Smooth muscle cell (in vitro differentiated cells): ENCODE measurements around the gene SIPA1. TPM values are rescaled to one million over a fixed set of nuclear protein-coding genes. Genes with fewer than 3 reads are reported as not detected.

Experiments used
- DNase-seq: peaks from one replicate; lab custom pipeline; 2025; ENCODE audit not compliant: unreplicated experiment; lab: John Stamatoyannopoulos, UW
- H2AFZ ChIP-seq: fragments of 200-600 bp; sonication (generic); 2 replicates; pipeline ENCODE4 v1.6.0; 2016; ENCODE audit warnings: antibody characterized with exemption, low read depth, mild to moderate bottlenecking
- H3F3A ChIP-seq: fragments of 200-600 bp; sonication (generic); 2 replicates; pipeline ENCODE4 v1.6.0; 2017; ENCODE audit warnings: antibody characterized with exemption, low read depth
- H3K27ac ChIP-seq: fragments of 200-600 bp; sonication (generic); 2 replicates; pipeline ENCODE4 v1.5.1; 2016; ENCODE audit warnings: low read depth, mild to moderate bottlenecking
- H3K27me3 ChIP-seq: fragments of 200-600 bp; sonication (generic); 2 replicates; pipeline ENCODE4 v1.6.1; 2016; ENCODE audit warnings: low read depth, mild to moderate bottlenecking
- H3K36me3 ChIP-seq: fragments of 200-600 bp; sonication (generic); 2 replicates; pipeline ENCODE4 v1.5.1; 2016; ENCODE audit warnings: low read depth
- H3K4me1 ChIP-seq: fragments of 200-600 bp; sonication (generic); 2 replicates; pipeline ENCODE4 v1.5.1; 2016; ENCODE audit warnings: low read depth
- H3K4me2 ChIP-seq: fragments of 200-600 bp; sonication (generic); 2 replicates; pipeline ENCODE4 v1.6.0; 2016; ENCODE audit warnings: mild to moderate bottlenecking
- H3K4me3 ChIP-seq: fragments of 200-600 bp; sonication (generic); 2 replicates; pipeline ENCODE4 v1.5.1; 2016; ENCODE audit warnings: mild to moderate bottlenecking
- H3K79me2 ChIP-seq: fragments of 200-600 bp; sonication (generic); 2 replicates; pipeline ENCODE4 v1.6.0; 2016; ENCODE audit warnings: low read depth, mild to moderate bottlenecking
- H3K9ac ChIP-seq: fragments of 200-600 bp; sonication (generic); 2 replicates; pipeline ENCODE4 v1.6.0; 2016; ENCODE audit warnings: low read depth
- H3K9me3 ChIP-seq: fragments of 200-600 bp; sonication (generic); replicated peaks from 2 replicates; pipeline ENCODE4 v1.5.1; 2016; ENCODE audit warnings: low read depth
- H4K20me1 ChIP-seq: fragments of 200-600 bp; sonication (generic); 2 replicates; pipeline ENCODE4 v1.6.0; 2016; ENCODE audit warnings: low read depth
- CTCF ChIP-seq: fragments of 200-600 bp; sonication (generic); IDR thresholded peaks from 2 replicates; pipeline ENCODE4 v1.5.1; 2017; ENCODE audit warnings: borderline replicate concordance, mild to moderate bottlenecking, antibody characterized with exemption; ENCODE audit not compliant: insufficient read depth, poor library complexity, severe bottlenecking
- WGBS: methylation state at CpG from one replicate; pipeline ENCODE4 v1.1.7; 2016; ENCODE audit warnings: low lambda C conversion rate; 5-methylcytosine and 5-hydroxymethylcytosine counted together
- microRNA-seq: library from miRNA; unstranded; fragments of <30 nt; microRNA quantifications from one replicate; pipeline ENCODE4, GENCODE V29; 2016; ENCODE audit warnings: borderline number of aligned reads
- polyA plus RNA-seq: library from polyadenylated mRNA; unstranded; fragments of >200 nt; fragmentation: Nextera tagmentation; extraction: Ambion mirVana; gene quantifications from 2 replicates; pipeline ENCODE4 v1.2.1, GENCODE V29; 2016
- small RNA-seq: library from RNA; depleted of rRNA; stranded (forward); fragments of <200 nt; gene quantifications from one replicate; pipeline ENCODE3, GENCODE V24; 2014
- total RNA-seq: library from RNA; depleted of rRNA; stranded (reverse); fragments of >200 nt; gene quantifications from 2 replicates; pipeline ENCODE4 v1.2.3, GENCODE V29; 2014

The SIPA1 gene
- total and polyA plus RNA-seq, 2 experiments from 2014 or later: 9.8 to 67.6 TPM

DNA sequence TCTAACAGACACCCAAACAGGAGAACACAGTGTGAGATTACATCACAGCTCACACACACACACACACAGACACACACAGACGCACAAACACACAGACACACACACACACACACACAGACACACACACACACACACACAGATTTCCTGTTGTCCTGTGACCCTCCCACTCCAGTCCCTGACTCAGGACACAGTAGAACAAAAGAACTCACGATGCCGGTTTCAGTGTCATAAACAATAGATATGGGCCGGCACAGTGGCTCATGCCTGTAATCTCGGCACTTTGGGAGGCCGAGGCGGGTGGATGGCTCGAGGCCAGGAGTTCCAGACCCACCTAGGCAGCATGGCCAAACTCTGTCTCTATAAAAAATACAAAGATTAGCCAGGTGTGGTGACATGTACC is 60.3 kb downstream of the SIPA1 start:
- Histone ChIP-seq H2AFZ (no peak overlapping the region), H3K4me1 (no peaks in the 10 kb centered on the region), H3F3A (no peaks in the 10 kb centered on the region), H3K27me3 (peaks cover 3% of the 10 kb centered on the region), H3K9me3 (no peaks in the 10 kb centered on the region), H3K27ac (no peak overlapping the region), H3K79me2 (no peaks in the 10 kb centered on the region), H3K36me3 (no peaks in the 10 kb centered on the region), H3K4me2 (no peak overlapping the region), H3K9ac (no peak overlapping the region), H4K20me1 (no peaks in the 10 kb centered on the region), H3K4me3 (no peak overlapping the region)
- DNase-seq: no peak
- WGBS: 73% methylated on average over 8 of the region's 8 CpGs
- TF ChIP-seq CTCF: no peak

DNA sequence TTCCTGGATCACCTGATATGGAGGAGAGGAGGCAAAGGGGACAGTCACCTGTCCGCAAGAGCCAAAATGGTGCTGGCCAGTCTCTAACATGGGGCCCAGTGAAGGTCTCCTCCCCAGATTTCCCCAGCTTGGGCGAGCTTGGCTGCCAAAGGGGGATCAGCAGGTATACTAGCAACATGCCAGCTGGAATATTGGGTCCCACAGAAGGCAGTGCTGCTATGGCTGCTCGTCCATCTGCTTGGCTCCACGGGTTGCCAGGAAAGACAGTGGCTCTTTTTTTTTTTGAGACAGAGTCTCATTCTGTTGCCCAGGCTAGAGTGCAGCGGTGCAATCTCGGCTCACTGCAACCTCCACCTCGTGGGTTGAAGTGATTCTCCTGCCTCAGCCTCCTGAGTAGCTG is 61.4 kb downstream of the SIPA1 start:
- H3K4me2 ChIP-seq: no peak overlapping the region
- no peaks in the 10 kb centered on the region for H3K4me1 ChIP-seq
- no peaks in the 10 kb centered on the region for H3K79me2 ChIP-seq
- H3F3A ChIP-seq: no peaks in the 10 kb centered on the region
- no peaks in the 10 kb centered on the region for H3K9me3 ChIP-seq
- H3K4me3 ChIP-seq: no peak overlapping the region
- H3K9ac ChIP-seq: no peak overlapping the region
- peaks cover 3% of the 10 kb centered on the region for H3K27me3 ChIP-seq
- 80% methylated on average over 7 of the region's 7 CpGs for WGBS
- no peak for TF ChIP-seq CTCF
- H3K36me3 ChIP-seq: no peaks in the 10 kb centered on the region
- H2AFZ ChIP-seq: no peak overlapping the region
- no peaks in the 10 kb centered on the region for H4K20me1 ChIP-seq
- H3K27ac ChIP-seq: no peak overlapping the region
- DNase-seq: no peak

GRCh38 chr11:65700399-65700798 is 62.5 kb downstream of the SIPA1 start:
- no peak for DNase-seq
- no peak for TF ChIP-seq CTCF
- Histone ChIP-seq H3K9me3 (no peaks in the 10 kb centered on the region), H3K27ac (no peak overlapping the region), H3K4me2 (no peak overlapping the region), H3K79me2 (no peaks in the 10 kb centered on the region), H3K36me3 (no peaks in the 10 kb centered on the region), H3K4me1 (no peaks in the 10 kb centered on the region), H3K27me3 (peaks cover 3% of the 10 kb centered on the region), H3K4me3 (no peak overlapping the region), H3K9ac (no peak overlapping the region), H3F3A (no peaks in the 10 kb centered on the region), H4K20me1 (no peaks in the 10 kb centered on the region), H2AFZ (no peak overlapping the region)
- 80% methylated on average over 3 of the region's 3 CpGs for WGBS

Small RNA genes within 50 kb of the gene (microRNA-seq; reads per million reads assigned to microRNA genes)
- gene MIR4489: not detected
- not detected for gene MIR4690

Small RNA genes within 50 kb of the gene (small RNA-seq; reads per million reads assigned to genes)
- gene MIR4489 (not detected), gene MIR4690 (not detected), gene RN7SL309P (not detected)

Other genes with a start within 250 kb of the SIPA1 start
- gene NEAT1, start 215.3 kb upstream of the SIPA1 start, total RNA-seq: 142 and 155 TPM in 2 replicates
- gene NEAT1, start 215.3 kb upstream of the SIPA1 start, polyA plus RNA-seq: 14.9 and 84.6 TPM in 2 replicates
- 7,019 and 7,386 TPM in 2 replicates for gene MALAT1, start 139.1 kb upstream of the SIPA1 start, total RNA-seq
- 6,158 and 16,096 TPM in 2 replicates for gene MALAT1, start 139.1 kb upstream of the SIPA1 start, polyA plus RNA-seq
- 66.6 and 90.8 TPM in 2 replicates for gene SCYL1, start 113.0 kb upstream of the SIPA1 start, total RNA-seq
- gene SCYL1, start 113.0 kb upstream of the SIPA1 start, polyA plus RNA-seq: 108 and 123 TPM in 2 replicates
- 33.6 TPM in 2 replicates for gene LTBP3, start 79.7 kb upstream of the SIPA1 start, total RNA-seq
- 46.4 and 53.9 TPM in 2 replicates for gene LTBP3, start 79.7 kb upstream of the SIPA1 start, polyA plus RNA-seq
- gene ZNRD2, start 67.6 kb upstream of the SIPA1 start, total RNA-seq: 45.9 and 55.5 TPM in 2 replicates
- gene ZNRD2, start 67.6 kb upstream of the SIPA1 start, polyA plus RNA-seq: 105 and 108 TPM in 2 replicates
- gene FAM89B, start 65.6 kb upstream of the SIPA1 start, total RNA-seq: 51.4 and 63.9 TPM in 2 replicates
- 174 TPM in 2 replicates for gene FAM89B, start 65.6 kb upstream of the SIPA1 start, polyA plus RNA-seq
- gene EHBP1L1, start 62.0 kb upstream of the SIPA1 start, total RNA-seq: 5.1 and 14.0 TPM in 2 replicates
- 28.4 and 29.5 TPM in 2 replicates for gene EHBP1L1, start 62.0 kb upstream of the SIPA1 start, polyA plus RNA-seq
- 1.7 TPM in 1 of 2 replicates, not detected in the other for gene KCNK7, start 42.3 kb upstream of the SIPA1 start, total RNA-seq
- gene KCNK7, start 42.3 kb upstream of the SIPA1 start, polyA plus RNA-seq: not detected in 2 replicates
- 14.9 and 15.0 TPM in 2 replicates for gene MAP3K11, start 23.9 kb upstream of the SIPA1 start, total RNA-seq
- gene MAP3K11, start 23.9 kb upstream of the SIPA1 start, polyA plus RNA-seq: 17.3 and 29.7 TPM in 2 replicates
- 12.0 and 17.5 TPM in 2 replicates for gene PCNX3, start 22.3 kb upstream of the SIPA1 start, total RNA-seq
- 18.3 and 20.7 TPM in 2 replicates for gene PCNX3, start 22.3 kb upstream of the SIPA1 start, polyA plus RNA-seq
- gene RELA, start 24.8 kb downstream of the SIPA1 start, total RNA-seq: 41.7 and 48.1 TPM in 2 replicates
- 82.8 and 98.4 TPM in 2 replicates for gene RELA, start 24.8 kb downstream of the SIPA1 start, polyA plus RNA-seq
- 37.0 and 40.1 TPM in 2 replicates for gene KAT5, start 74.2 kb downstream of the SIPA1 start, total RNA-seq
- gene KAT5, start 74.2 kb downstream of the SIPA1 start, polyA plus RNA-seq: 38.8 and 45.1 TPM in 2 replicates
- gene RNASEH2C, start 82.7 kb downstream of the SIPA1 start, total RNA-seq: 20.9 and 30.0 TPM in 2 replicates
- 51.7 and 56.8 TPM in 2 replicates for gene RNASEH2C, start 82.7 kb downstream of the SIPA1 start, polyA plus RNA-seq
- 5.4 and 6.2 TPM in 2 replicates for gene AP5B1, start 142.9 kb downstream of the SIPA1 start, total RNA-seq
- gene AP5B1, start 142.9 kb downstream of the SIPA1 start, polyA plus RNA-seq: 7.7 and 11.6 TPM in 2 replicates
- 7.8 and 8.3 TPM in 2 replicates for gene OVOL1, start 149.0 kb downstream of the SIPA1 start, total RNA-seq
- gene OVOL1, start 149.0 kb downstream of the SIPA1 start, polyA plus RNA-seq: 3.1 and 16.8 TPM in 2 replicates
- gene SNX32, start 195.9 kb downstream of the SIPA1 start, total RNA-seq: 0.63 and 1.2 TPM in 2 replicates
- gene SNX32, start 195.9 kb downstream of the SIPA1 start, polyA plus RNA-seq: 1.1 and 3.3 TPM in 2 replicates
- 1,233 and 1,255 TPM in 2 replicates for gene CFL1, start 220.1 kb downstream of the SIPA1 start, total RNA-seq
- gene CFL1, start 220.1 kb downstream of the SIPA1 start, polyA plus RNA-seq: 3,052 and 3,080 TPM in 2 replicates
- gene MUS81, start 222.3 kb downstream of the SIPA1 start, total RNA-seq: 21.7 and 35.1 TPM in 2 replicates
- 39.6 and 61.1 TPM in 2 replicates for gene MUS81, start 222.3 kb downstream of the SIPA1 start, polyA plus RNA-seq
- 99.7 and 103 TPM in 2 replicates for gene EFEMP2, start 234.7 kb downstream of the SIPA1 start, total RNA-seq
- gene EFEMP2, start 234.7 kb downstream of the SIPA1 start, polyA plus RNA-seq: 328 and 362 TPM in 2 replicates
- not detected in 2 replicates for gene CTSW, start 241.7 kb downstream of the SIPA1 start, total RNA-seq
- gene CTSW, start 241.7 kb downstream of the SIPA1 start, polyA plus RNA-seq: 0.52 TPM in 1 of 2 replicates, not detected in the other